ENCODE measurements around the gene LEFTY2.

The LEFTY2 gene

GRCh38 chr1:225953315-225953714, 12.3 kb upstream of the LEFTY2 start:
- TF ChIP-seq CTCF (IDR thresholded peaks at IDR 0.05; ENCODE audit: insufficient read depth, low read length, poor library complexity, severe bottlenecking) (no peak), EZH2phosphoT487 (conservative IDR thresholded peaks at IDR 0.05; ENCODE audit: low read length) (no peak)
- no peaks in the 10 kb centered on the region for H3K36me3 ChIP-seq (ENCODE audit: low read length)
- no peaks in the 10 kb centered on the region for H3K79me2 ChIP-seq (ENCODE audit: insufficient read depth, low read length)
- no peaks in the 10 kb centered on the region for H4K20me1 ChIP-seq (ENCODE audit: low read depth, low read length)
- H3K27me3 ChIP-seq (ENCODE audit: low read length): no peaks in the 10 kb centered on the region
- H3K9me3 ChIP-seq (ENCODE audit: insufficient read depth, low read length): no peaks in the 10 kb centered on the region
- no peak overlapping the region for H3K4me3 ChIP-seq (ENCODE audit: insufficient read depth, low read length, poor library complexity, severe bottlenecking)
- H3K27ac ChIP-seq (ENCODE audit: low read depth, low read length): no peak overlapping the region
- H3K9ac ChIP-seq (ENCODE audit: low read length): no peak overlapping the region
- H3K4me2 ChIP-seq (ENCODE audit: low read depth, low read length, poor library complexity, severe bottlenecking): no peak overlapping the region
- no peak overlapping the region for H2AFZ ChIP-seq (ENCODE audit: low read depth, low read length, severe bottlenecking)
- H3K9me2 ChIP-seq (replicated peaks; ENCODE audit: insufficient read depth, low read length): no peaks in the 10 kb centered on the region
- no peaks in the 10 kb centered on the region for H3F3A ChIP-seq (ENCODE audit: insufficient read depth)

GRCh38 chr1:225950905-225951497, 10.0 kb upstream of the LEFTY2 start:
- H3K9me2 ChIP-seq (replicated peaks; ENCODE audit: insufficient read depth, low read length): no peaks in the 10 kb centered on the region
- H3K27me3 ChIP-seq (ENCODE audit: low read length): no peaks in the 10 kb centered on the region
- H3K9me3 ChIP-seq (ENCODE audit: insufficient read depth, low read length): no peaks in the 10 kb centered on the region
- no peaks in the 10 kb centered on the region for H4K20me1 ChIP-seq (ENCODE audit: low read depth, low read length)
- no peaks in the 10 kb centered on the region for H3F3A ChIP-seq (ENCODE audit: insufficient read depth)
- no peak overlapping the region for H3K4me3 ChIP-seq (ENCODE audit: insufficient read depth, low read length, poor library complexity, severe bottlenecking)
- no peak for TF ChIP-seq CTCF (IDR thresholded peaks at IDR 0.05; ENCODE audit: insufficient read depth, low read length, poor library complexity, severe bottlenecking)
- no peak for TF ChIP-seq EZH2phosphoT487 (conservative IDR thresholded peaks at IDR 0.05; ENCODE audit: low read length)
- H3K4me2 ChIP-seq (ENCODE audit: low read depth, low read length, poor library complexity, severe bottlenecking): no peak overlapping the region
- no peaks in the 10 kb centered on the region for H3K36me3 ChIP-seq (ENCODE audit: low read length)
- H2AFZ ChIP-seq (ENCODE audit: low read depth, low read length, severe bottlenecking): no peak overlapping the region
- no peaks in the 10 kb centered on the region for H3K79me2 ChIP-seq (ENCODE audit: insufficient read depth, low read length)
- no peak overlapping the region for H3K9ac ChIP-seq (ENCODE audit: low read length)
- H3K27ac ChIP-seq (ENCODE audit: low read depth, low read length): no peak overlapping the region

GRCh38 chr1:225949041-225949440, 8.0 kb upstream of the LEFTY2 start:
- H3K9ac ChIP-seq (ENCODE audit: low read length): no peak overlapping the region
- TF ChIP-seq CTCF (IDR thresholded peaks at IDR 0.05; ENCODE audit: insufficient read depth, low read length, poor library complexity, severe bottlenecking) (no peak), EZH2phosphoT487 (conservative IDR thresholded peaks at IDR 0.05; ENCODE audit: low read length) (no peak)
- no peaks in the 10 kb centered on the region for H3K9me3 ChIP-seq (ENCODE audit: insufficient read depth, low read length)
- no peaks in the 10 kb centered on the region for H3K9me2 ChIP-seq (replicated peaks; ENCODE audit: insufficient read depth, low read length)
- no peaks in the 10 kb centered on the region for H4K20me1 ChIP-seq (ENCODE audit: low read depth, low read length)
- no peak overlapping the region for H3K4me2 ChIP-seq (ENCODE audit: low read depth, low read length, poor library complexity, severe bottlenecking)
- no peaks in the 10 kb centered on the region for H3K36me3 ChIP-seq (ENCODE audit: low read length)
- no peaks in the 10 kb centered on the region for H3K79me2 ChIP-seq (ENCODE audit: insufficient read depth, low read length)
- no peaks in the 10 kb centered on the region for H3K27me3 ChIP-seq (ENCODE audit: low read length)
- no peak overlapping the region for H2AFZ ChIP-seq (ENCODE audit: low read depth, low read length, severe bottlenecking)
- H3K4me3 ChIP-seq (ENCODE audit: insufficient read depth, low read length, poor library complexity, severe bottlenecking): no peak overlapping the region
- H3F3A ChIP-seq (ENCODE audit: insufficient read depth): no peaks in the 10 kb centered on the region
- H3K27ac ChIP-seq (ENCODE audit: low read depth, low read length): no peak overlapping the region

Data from SU-DHL-6 (cell line).